ENCODE data around the gene SLC12A1. TPM values are rescaled to one million over a fixed set of nuclear protein-coding genes. Genes with fewer than 3 reads are reported as not detected.

Gene SLC12A1
- polyA plus RNA-seq, 3 donors: not detected

DNA sequence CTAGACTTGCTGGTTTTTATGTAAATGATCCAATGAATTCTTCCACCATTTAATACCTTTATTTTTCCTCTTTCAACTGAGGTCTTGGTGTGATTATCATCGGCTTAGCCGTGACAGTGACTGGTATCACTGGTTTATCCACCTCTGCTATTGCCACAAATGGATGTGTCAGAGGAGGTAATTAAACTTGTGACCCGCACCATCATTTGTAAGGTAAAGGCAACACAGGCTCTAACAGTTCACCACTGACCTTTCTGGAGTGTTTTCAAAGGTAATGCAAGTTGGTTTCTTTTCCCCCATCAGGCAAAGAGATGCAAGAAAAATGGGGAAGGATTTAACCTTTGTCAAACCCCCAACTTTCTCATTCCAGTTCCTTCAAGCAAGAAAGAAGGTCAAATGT is 19.7 kb downstream of the SLC12A1 start:
- Mint-ChIP-seq H3K4me1 (no peaks in the 10 kb centered on the region), H3K27ac (no peak overlapping the region), H3K9me3 (peaks cover 0 to 4% (median 1%) of the 10 kb centered on the region in 7 donors), H3K36me3 (no peaks in the 10 kb centered on the region), H3K27me3 (ENCODE audit: low read depth in 3 of 3) (peaks cover 0 to 3% (median 1%) of the 10 kb centered on the region in 3 donors), H3K4me3 (no peak overlapping the region)
- H3K9ac ChIP-seq (ENCODE audit: insufficient read depth, low read length, poor library complexity, severe bottlenecking): no peak overlapping the region
- H2AFZ ChIP-seq (ENCODE audit: insufficient read depth, low read depth, low read length, poor library complexity, severe bottlenecking): no peak overlapping the region
- no peaks in the 10 kb centered on the region for H3K27me3 ChIP-seq (ENCODE audit: control insufficient read depth in 2 of 2, insufficient read depth in 2 of 2, low read length in 2 of 2)
- no peaks in the 10 kb centered on the region for H3K9me3 ChIP-seq (replicated peaks in 1 of 2; ENCODE audit: control insufficient read depth in 1 of 2, insufficient read depth in 1 of 2, low read length in 2 of 2)
- H3K27ac ChIP-seq (ENCODE audit: low read depth in 1 of 2, low read length in 2 of 2): no peak overlapping the region
- H4K20me1 ChIP-seq (ENCODE audit: insufficient read depth, low read length): no peaks in the 10 kb centered on the region
- no peak overlapping the region for H3K4me3 ChIP-seq (replicated peaks in 1 of 3; ENCODE audit: low read depth in 2 of 3, low read length in 3 of 3)
- H3K4me1 ChIP-seq (ENCODE audit: control insufficient read depth in 1 of 2, insufficient read depth in 2 of 2, low read length in 2 of 2): no peaks in the 10 kb centered on the region
- H3K36me3 ChIP-seq (replicated peaks in 1 of 2; ENCODE audit: control insufficient read depth in 1 of 2, insufficient read depth in 2 of 2, low read length in 2 of 2): no peaks in the 10 kb centered on the region
- WGBS (ENCODE audit: insufficient coverage): no CpG with 5 or more reads among the region's 3 CpGs
- DNase-seq: no peak
- H3K79me2 ChIP-seq (ENCODE audit: insufficient read depth, low read length): no peaks in the 10 kb centered on the region
- TF ChIP-seq, protein P1, sequence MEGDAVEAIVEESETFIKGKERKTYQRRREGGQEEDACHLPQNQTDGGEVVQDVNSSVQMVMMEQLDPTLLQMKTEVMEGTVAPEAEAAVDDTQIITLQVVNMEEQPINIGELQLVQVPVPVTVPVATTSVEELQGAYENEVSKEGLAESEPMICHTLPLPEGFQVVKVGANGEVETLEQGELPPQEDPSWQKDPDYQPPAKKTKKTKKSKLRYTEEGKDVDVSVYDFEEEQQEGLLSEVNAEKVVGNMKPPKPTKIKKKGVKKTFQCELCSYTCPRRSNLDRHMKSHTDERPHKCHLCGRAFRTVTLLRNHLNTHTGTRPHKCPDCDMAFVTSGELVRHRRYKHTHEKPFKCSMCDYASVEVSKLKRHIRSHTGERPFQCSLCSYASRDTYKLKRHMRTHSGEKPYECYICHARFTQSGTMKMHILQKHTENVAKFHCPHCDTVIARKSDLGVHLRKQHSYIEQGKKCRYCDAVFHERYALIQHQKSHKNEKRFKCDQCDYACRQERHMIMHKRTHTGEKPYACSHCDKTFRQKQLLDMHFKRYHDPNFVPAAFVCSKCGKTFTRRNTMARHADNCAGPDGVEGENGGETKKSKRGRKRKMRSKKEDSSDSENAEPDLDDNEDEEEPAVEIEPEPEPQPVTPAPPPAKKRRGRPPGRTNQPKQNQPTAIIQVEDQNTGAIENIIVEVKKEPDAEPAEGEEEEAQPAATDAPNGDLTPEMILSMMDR (IDR thresholded peaks at IDR 0.05): no peak
- intact Hi-C loops (cut with micrococcal nuclease): no loop called here
- H3K4me2 ChIP-seq (replicated peaks; ENCODE audit: extremely low read depth, low read length, poor library complexity, severe bottlenecking): no peak overlapping the region

DNA sequence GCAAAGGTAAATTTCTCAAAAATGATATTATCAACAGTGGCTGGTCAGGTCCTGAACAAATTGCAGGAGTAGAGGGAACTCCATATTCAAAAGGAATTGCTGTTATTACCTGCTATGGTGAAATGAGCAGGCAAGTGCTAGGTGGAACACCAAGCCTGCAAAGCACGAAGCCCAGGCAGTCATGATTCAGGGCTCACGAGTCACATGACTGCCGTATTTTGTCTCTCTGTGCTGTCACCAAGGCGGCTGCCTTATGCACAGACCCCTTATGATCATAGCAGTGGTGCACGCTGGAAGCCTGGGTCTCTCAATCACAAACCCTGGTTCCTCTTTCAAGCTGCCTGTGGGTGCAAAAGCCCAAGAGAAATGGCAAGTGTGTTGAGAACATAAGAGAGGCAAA is 24.4 kb downstream of the SLC12A1 start:
- Mint-ChIP-seq H3K9me3 (peaks cover 0 to 4% (median 0%) of the 10 kb centered on the region in 7 donors), H3K4me3 (no peak overlapping the region), H3K4me1 (no peaks in the 10 kb centered on the region), H3K27me3 (ENCODE audit: low read depth in 3 of 3) (peaks cover 0 to 4% (median 3%) of the 10 kb centered on the region in 3 donors), H3K27ac (no peak overlapping the region), H3K36me3 (no peaks in the 10 kb centered on the region)
- Histone ChIP-seq H3K79me2 (ENCODE audit: insufficient read depth, low read length) (no peaks in the 10 kb centered on the region), H3K4me3 (replicated peaks in 1 of 3; ENCODE audit: low read depth in 2 of 3, low read length in 3 of 3) (no peak overlapping the region), H3K9me3 (replicated peaks in 1 of 2; ENCODE audit: control insufficient read depth in 1 of 2, insufficient read depth in 1 of 2, low read length in 2 of 2) (no peaks in the 10 kb centered on the region), H3K9ac (ENCODE audit: insufficient read depth, low read length, poor library complexity, severe bottlenecking) (no peak overlapping the region), H4K20me1 (ENCODE audit: insufficient read depth, low read length) (no peaks in the 10 kb centered on the region), H3K4me1 (ENCODE audit: control insufficient read depth in 1 of 2, insufficient read depth in 2 of 2, low read length in 2 of 2) (no peaks in the 10 kb centered on the region), H3K27ac (ENCODE audit: low read depth in 1 of 2, low read length in 2 of 2) (no peak overlapping the region), H3K4me2 (replicated peaks; ENCODE audit: extremely low read depth, low read length, poor library complexity, severe bottlenecking) (no peak overlapping the region), H2AFZ (ENCODE audit: insufficient read depth, low read depth, low read length, poor library complexity, severe bottlenecking) (no peak overlapping the region), H3K36me3 (replicated peaks in 1 of 2; ENCODE audit: control insufficient read depth in 1 of 2, insufficient read depth in 2 of 2, low read length in 2 of 2) (no peaks in the 10 kb centered on the region), H3K27me3 (ENCODE audit: control insufficient read depth in 2 of 2, insufficient read depth in 2 of 2, low read length in 2 of 2) (no peaks in the 10 kb centered on the region)
- TF ChIP-seq, protein P1 (IDR thresholded peaks at IDR 0.05): no peak
- intact Hi-C loops (cut with micrococcal nuclease): no loop called here
- DNase-seq: no peak
- 93% methylated on average over 3 of the region's 5 CpGs for WGBS (ENCODE audit: insufficient coverage)

Data from CD14-positive monocyte (primary cell).